CD14-positive monocyte (primary cell): ENCODE measurements around the gene MAB21L4. TPM values are rescaled to one million over a fixed set of nuclear protein-coding genes. Genes with fewer than 3 reads are reported as not detected.

ENCODE experiments used
- DNase-seq, 3 donors: peaks; one replicate each; pipeline ENCODE4 v3.0.0-alpha.2; 2011 to 2022
- H2AFZ ChIP-seq: 2 replicates; pipeline ENCODE4 v1.6.0; 2012; ENCODE audit warnings: mild to moderate bottlenecking, low read depth, low read length, inconsistent platforms; ENCODE audit not compliant: insufficient read depth, poor library complexity, severe bottlenecking
- H3K27ac ChIP-seq, 2 donors: 1 replicate in 1 of 2; 2 replicates in 1 of 2; pipeline ENCODE4 v1.5.1; 2012 to 2013; ENCODE audit warnings: low read length in 2 of 2, control low read depth in 1 of 2, inconsistent platforms in 1 of 2, low read depth in 1 of 2, mild to moderate bottlenecking in 1 of 2
- H3K27me3 ChIP-seq, 2 donors: one replicate each; pipeline versions ENCODE4 v1.6.0 to v1.6.1; 2011 to 2013; ENCODE audit warnings: low read length in 2 of 2; ENCODE audit not compliant: control insufficient read depth in 2 of 2, insufficient read depth in 2 of 2
- H3K36me3 ChIP-seq, 2 donors: replicated peaks in 1 of 2; 1 replicate in 1 of 2; 2 replicates in 1 of 2; pipeline versions ENCODE4 v1.5.1 to v1.6.1; 2012 to 2013; ENCODE audit warnings: low read length in 2 of 2, control low read depth in 1 of 2, inconsistent platforms in 1 of 2, mild to moderate bottlenecking in 1 of 2; ENCODE audit not compliant: insufficient read depth in 2 of 2, control insufficient read depth in 1 of 2
- H3K4me1 ChIP-seq, 2 donors: 1 replicate in 1 of 2; 2 replicates in 1 of 2; pipeline versions ENCODE4 v1.5.1 to v1.6.1; 2012 to 2013; ENCODE audit warnings: low read length in 2 of 2, control low read depth in 1 of 2, inconsistent platforms in 1 of 2, mild to moderate bottlenecking in 1 of 2, moderate library complexity in 1 of 2; ENCODE audit not compliant: insufficient read depth in 2 of 2, control insufficient read depth in 1 of 2
- H3K4me2 ChIP-seq: replicated peaks from 2 replicates; pipeline ENCODE3; 2012; ENCODE audit warnings: low read length, moderate library complexity, mild to moderate bottlenecking; ENCODE audit not compliant: poor library complexity, severe bottlenecking; ENCODE audit errors: extremely low read depth
- H3K4me3 ChIP-seq, 3 experiments: fragments of 200-600 bp in 1 of 3; sonication (generic) in 1 of 3; replicated peaks in 1 of 3; 1 replicate in 2 of 3; 2 replicates in 1 of 3; pipeline ENCODE4 v1.5.1; 2011 to 2013; ENCODE audit warnings: low read length in 3 of 3, mild to moderate bottlenecking in 3 of 3, control low read depth in 2 of 3, low read depth in 2 of 3, inconsistent platforms in 1 of 3, moderate library complexity in 1 of 3
- H3K79me2 ChIP-seq: 2 replicates; pipeline ENCODE4 v1.6.0; 2012; ENCODE audit warnings: mild to moderate bottlenecking, control low read depth, inconsistent platforms, low read length, moderate library complexity; ENCODE audit not compliant: insufficient read depth
- H3K9ac ChIP-seq: 2 replicates; pipeline ENCODE4 v1.6.0; 2017; ENCODE audit warnings: low read length, mild to moderate bottlenecking; ENCODE audit not compliant: insufficient read depth, poor library complexity, severe bottlenecking
- H3K9me3 ChIP-seq, 2 donors: replicated peaks in 1 of 2; 1 replicate in 1 of 2; 2 replicates in 1 of 2; pipeline versions ENCODE4 v1.5.1 to v1.6.1; 2012 to 2013; ENCODE audit warnings: low read length in 2 of 2, control low read depth in 1 of 2; ENCODE audit not compliant: control insufficient read depth in 1 of 2, insufficient read depth in 1 of 2
- H4K20me1 ChIP-seq: 2 replicates; pipeline ENCODE4 v1.6.0; 2012; ENCODE audit warnings: mild to moderate bottlenecking, low read length, control low read depth, moderate library complexity; ENCODE audit not compliant: insufficient read depth
- H3K27ac Mint-ChIP-seq, 7 donors: one replicate each; pipeline ENCODE4 v1.8.0; 2020; ENCODE audit warnings: mild to moderate bottlenecking in 7 of 7, mixed read lengths in 7 of 7, moderate library complexity in 6 of 7, inconsistent platforms in 2 of 7
- H3K27me3 Mint-ChIP-seq, 3 donors: one replicate each; pipeline ENCODE4 v1.8.0; 2021 to 2022; ENCODE audit warnings: low read depth in 3 of 3, mild to moderate bottlenecking in 3 of 3, mixed read lengths in 3 of 3, moderate library complexity in 3 of 3, inconsistent platforms in 1 of 3
- H3K36me3 Mint-ChIP-seq, 2 donors: one replicate each; pipeline ENCODE4 v1.8.0; 2020; ENCODE audit warnings: mixed read lengths in 2 of 2, inconsistent platforms in 1 of 2, mild to moderate bottlenecking in 1 of 2
- H3K4me1 Mint-ChIP-seq: one replicate; pipeline ENCODE4 v1.8.0; 2020; ENCODE audit warnings: mild to moderate bottlenecking, mixed read lengths
- H3K4me3 Mint-ChIP-seq, 2 donors: one replicate each; pipeline ENCODE4 v1.8.0; 2020; ENCODE audit warnings: mild to moderate bottlenecking in 2 of 2, mixed read lengths in 2 of 2, moderate library complexity in 1 of 2
- H3K9me3 Mint-ChIP-seq, 7 donors: one replicate each; pipeline ENCODE4 v1.8.0; 2020 to 2022; ENCODE audit warnings: mixed read lengths in 7 of 7, mild to moderate bottlenecking in 6 of 7, moderate library complexity in 6 of 7, inconsistent platforms in 2 of 7
- WGBS: methylation state at CpG from one replicate; pipeline ENCODE4 v1.1.5; 2013; ENCODE audit warnings: missing lambda C conversion rate; ENCODE audit not compliant: insufficient coverage; 5-methylcytosine and 5-hydroxymethylcytosine counted together
- intact Hi-C, 2 donors: fragments of 100-400 bp; cut with micrococcal nuclease; formaldehyde crosslinking; loops; one replicate each; pipeline versions ENCODE4 v1.15.0 to v1.15.1; 2023
- polyA plus RNA-seq, 3 donors: library from polyadenylated mRNA; depleted of rRNA in 1 of 3; unstranded in 2 of 3; stranded (reverse) in 1 of 3; fragments of 300-500 nt in 2 of 3; fragments of >200 nt in 1 of 3; fragmentation: Illumina TruSeq in 2 of 3; gene quantifications; 1 replicate in 2 of 3; 2 replicates in 1 of 3; pipeline ENCODE4 v1.2.3, GENCODE V29; 2012 to 2021
- TF ChIP-seq, protein P1 (sequence below): fragments of 200-600 bp; IDR thresholded peaks from one replicate; pipeline ENCODE4 v1.8.0; 2022; ENCODE audit warnings: antibody characterized with exemption, mild to moderate bottlenecking

The MAB21L4 gene
- polyA plus RNA-seq, 3 donors = not detected

DNA sequence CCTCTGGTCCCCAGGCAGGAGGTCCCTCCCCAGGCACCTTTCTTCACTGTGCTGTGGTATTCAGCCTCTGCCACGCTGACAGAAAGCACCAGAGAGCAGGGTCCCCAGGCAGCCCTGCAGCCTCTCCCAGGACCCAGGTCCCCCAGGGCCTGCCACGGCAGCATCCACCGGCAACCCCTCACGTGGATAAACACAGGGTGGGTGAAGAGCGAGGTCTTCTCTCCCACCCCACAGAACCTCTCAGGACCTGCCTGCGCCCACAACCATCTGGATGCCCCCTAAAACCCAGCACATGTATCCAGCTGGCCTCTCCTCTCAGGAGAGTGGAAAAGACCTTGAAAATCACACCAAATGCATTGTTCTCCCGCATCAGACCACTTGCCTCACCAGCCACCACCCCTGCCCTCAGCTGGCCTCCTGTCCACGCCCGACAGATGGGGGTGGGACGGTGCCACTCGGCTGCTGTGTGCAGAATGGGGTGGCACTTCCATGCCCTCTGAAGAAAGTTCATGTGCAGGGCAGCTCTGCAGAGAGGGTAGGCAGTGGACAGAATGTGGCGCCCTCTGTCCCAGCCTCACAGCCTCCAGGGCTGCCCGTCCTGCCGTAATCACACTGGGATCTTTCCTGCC, 6.1 kb upstream of the MAB21L4 start:
- H3K4me3 Mint-ChIP-seq = no peak overlapping the region
- 91% methylated on average over 10 of the region's 14 CpGs for WGBS
- H3K9ac ChIP-seq = no peak overlapping the region
- H3K27me3 Mint-ChIP-seq = peaks cover 4 to 11% (median 5%) of the 10 kb centered on the region in 3 donors
- no peak overlapping the region for H3K27ac ChIP-seq
- no peaks in the 10 kb centered on the region for H3K79me2 ChIP-seq
- H3K27me3 ChIP-seq = no peaks in the 10 kb centered on the region
- peaks cover 0 to 6% (median 0%) of the 10 kb centered on the region in 7 donors for H3K9me3 Mint-ChIP-seq
- intact Hi-C loops = no loop called here
- H3K4me1 ChIP-seq = no peaks in the 10 kb centered on the region
- no peaks in the 10 kb centered on the region for H3K4me1 Mint-ChIP-seq
- no peaks in the 10 kb centered on the region for H3K36me3 Mint-ChIP-seq
- H3K27ac Mint-ChIP-seq = no peak overlapping the region
- DNase-seq = no peak
- H4K20me1 ChIP-seq = no peaks in the 10 kb centered on the region
- no peak overlapping the region for H2AFZ ChIP-seq
- H3K9me3 ChIP-seq = no peaks in the 10 kb centered on the region
- H3K4me3 ChIP-seq = no peak overlapping the region
- TF ChIP-seq, protein P1, sequence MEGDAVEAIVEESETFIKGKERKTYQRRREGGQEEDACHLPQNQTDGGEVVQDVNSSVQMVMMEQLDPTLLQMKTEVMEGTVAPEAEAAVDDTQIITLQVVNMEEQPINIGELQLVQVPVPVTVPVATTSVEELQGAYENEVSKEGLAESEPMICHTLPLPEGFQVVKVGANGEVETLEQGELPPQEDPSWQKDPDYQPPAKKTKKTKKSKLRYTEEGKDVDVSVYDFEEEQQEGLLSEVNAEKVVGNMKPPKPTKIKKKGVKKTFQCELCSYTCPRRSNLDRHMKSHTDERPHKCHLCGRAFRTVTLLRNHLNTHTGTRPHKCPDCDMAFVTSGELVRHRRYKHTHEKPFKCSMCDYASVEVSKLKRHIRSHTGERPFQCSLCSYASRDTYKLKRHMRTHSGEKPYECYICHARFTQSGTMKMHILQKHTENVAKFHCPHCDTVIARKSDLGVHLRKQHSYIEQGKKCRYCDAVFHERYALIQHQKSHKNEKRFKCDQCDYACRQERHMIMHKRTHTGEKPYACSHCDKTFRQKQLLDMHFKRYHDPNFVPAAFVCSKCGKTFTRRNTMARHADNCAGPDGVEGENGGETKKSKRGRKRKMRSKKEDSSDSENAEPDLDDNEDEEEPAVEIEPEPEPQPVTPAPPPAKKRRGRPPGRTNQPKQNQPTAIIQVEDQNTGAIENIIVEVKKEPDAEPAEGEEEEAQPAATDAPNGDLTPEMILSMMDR = no peak
- no peaks in the 10 kb centered on the region for H3K36me3 ChIP-seq
- no peak overlapping the region for H3K4me2 ChIP-seq

DNA sequence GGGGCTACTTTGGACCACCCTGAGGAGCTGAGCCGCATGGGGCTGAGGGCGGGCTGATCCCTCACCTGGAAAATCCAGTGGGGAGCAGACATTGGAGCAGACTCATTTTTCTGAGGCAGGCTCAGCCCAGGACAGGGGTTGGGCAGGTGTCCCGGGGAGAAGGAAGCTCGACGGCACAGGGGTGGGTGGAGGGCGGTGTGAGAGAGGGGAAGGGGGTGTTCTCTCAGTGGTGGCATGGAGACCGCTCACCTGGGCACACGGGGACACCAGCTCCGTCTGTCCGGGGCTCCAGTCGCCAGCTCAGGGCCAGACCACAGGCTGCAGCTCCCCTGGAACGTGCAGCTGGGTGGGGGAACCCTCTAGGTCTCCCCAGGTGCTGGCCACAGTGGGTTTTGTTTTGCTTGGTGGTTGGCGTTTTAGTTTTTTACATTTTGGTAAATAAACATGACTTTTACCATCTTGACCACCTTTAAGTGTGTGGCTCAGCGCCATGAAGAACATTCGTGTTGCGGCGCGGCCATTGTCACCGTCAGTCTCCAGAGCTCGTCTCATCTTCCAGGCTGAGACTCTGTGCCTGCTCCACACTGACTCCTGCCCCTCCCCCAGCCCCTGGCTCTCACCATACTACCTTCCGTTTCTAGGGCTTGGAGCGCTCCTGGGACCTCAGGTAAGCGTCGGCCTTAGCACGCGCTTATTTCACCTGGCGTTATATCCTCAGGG, 4.3 kb upstream of the MAB21L4 start:
- Histone ChIP-seq H3K27ac (no peak overlapping the region), H3K4me3 (no peak overlapping the region)
- WGBS = 91% methylated on average over 9 of the region's 27 CpGs

More for the DNA sequence above, 4.3 kb upstream of the MAB21L4 start:
- no peaks in the 10 kb centered on the region for H3K36me3 Mint-ChIP-seq
- no peak overlapping the region for H3K4me3 Mint-ChIP-seq
- Histone ChIP-seq H3K9me3 (no peaks in the 10 kb centered on the region), H4K20me1 (no peaks in the 10 kb centered on the region), H3K79me2 (no peaks in the 10 kb centered on the region), H2AFZ (no peak overlapping the region), H3K9ac (no peak overlapping the region), H3K4me1 (no peaks in the 10 kb centered on the region), H3K36me3 (no peaks in the 10 kb centered on the region), H3K4me2 (no peak overlapping the region), H3K27me3 (no peaks in the 10 kb centered on the region)
- no peaks in the 10 kb centered on the region for H3K4me1 Mint-ChIP-seq
- intact Hi-C loops = no loop called here
- H3K9me3 Mint-ChIP-seq = peaks cover 0 to 6% (median 0%) of the 10 kb centered on the region in 7 donors
- H3K27me3 Mint-ChIP-seq = peaks cover 4 to 6% (median 4%) of the 10 kb centered on the region in 3 donors
- TF ChIP-seq, protein P1 = no peak
- DNase-seq = no peak
- peak overlapping the region in 1 of 7 donors; percentile 48 for H3K27ac Mint-ChIP-seq
